Loucy (cell line): ENCODE measurements around the gene WBP1L.

Experiments
- H2AFZ ChIP-seq: fragments of 200-600 bp; sonication (generic); 2 replicates; pipeline ENCODE4 v1.6.0; 2016; ENCODE audit warnings: antibody characterized with exemption, mild to moderate bottlenecking, low read length, moderate library complexity
- H3F3A ChIP-seq: fragments of 200-600 bp; 2 replicates; pipeline ENCODE4 v1.6.0; 2016; ENCODE audit warnings: antibody characterized with exemption, low read depth, mild to moderate bottlenecking
- H3K27me3 ChIP-seq: fragments of 200-600 bp; sonication (generic); 2 replicates; pipeline ENCODE4 v1.6.1; 2014; ENCODE audit warnings: low read length, mild to moderate bottlenecking; ENCODE audit not compliant: insufficient read depth, poor library complexity, severe bottlenecking
- H3K36me3 ChIP-seq: fragments of 200-600 bp; sonication (generic); 2 replicates; pipeline ENCODE4 v1.6.1; 2016; ENCODE audit warnings: low read length; ENCODE audit not compliant: insufficient read depth
- H3K4me1 ChIP-seq: fragments of 200-600 bp; sonication (generic); 2 replicates; pipeline ENCODE4 v1.5.1; 2014; ENCODE audit warnings: low read length, mild to moderate bottlenecking; ENCODE audit not compliant: insufficient read depth, poor library complexity, severe bottlenecking
- H3K4me2 ChIP-seq: fragments of 200-600 bp; sonication (generic); 2 replicates; pipeline ENCODE4 v1.6.0; 2014; ENCODE audit warnings: antibody characterized with exemption, low read length, low read depth, mild to moderate bottlenecking; ENCODE audit not compliant: poor library complexity, severe bottlenecking
- H3K4me3 ChIP-seq: fragments of 200-600 bp; sonication (generic); 2 replicates; pipeline ENCODE4 v1.5.1; 2014; ENCODE audit warnings: low read length, mild to moderate bottlenecking, mixed read lengths; ENCODE audit not compliant: poor library complexity, severe bottlenecking
- H3K79me2 ChIP-seq: fragments of 200-600 bp; sonication (generic); 2 replicates; pipeline ENCODE4 v1.6.1; 2014; ENCODE audit warnings: low read length; ENCODE audit not compliant: insufficient read depth
- H3K9ac ChIP-seq: fragments of 200-600 bp; sonication (generic); 2 replicates; pipeline ENCODE4 v1.6.0; 2014; ENCODE audit warnings: mild to moderate bottlenecking, low read depth, low read length, moderate library complexity; ENCODE audit not compliant: poor library complexity, severe bottlenecking
- H3K9me2 ChIP-seq: fragments of 200-600 bp; sonication (generic); replicated peaks from 2 replicates; pipeline ENCODE4 v1.6.1; 2016; ENCODE audit warnings: low read depth, low read length, mixed read lengths
- H3K9me3 ChIP-seq: fragments of 200-600 bp; sonication (generic); 2 replicates; pipeline ENCODE4 v1.6.1; 2014; ENCODE audit warnings: mild to moderate bottlenecking, antibody characterized with exemption, low read length, low read depth; ENCODE audit not compliant: insufficient read depth
- H4K20me1 ChIP-seq: fragments of 200-600 bp; sonication (generic); 2 replicates; pipeline ENCODE4 v1.6.0; 2014; ENCODE audit warnings: antibody characterized with exemption, low read length, mild to moderate bottlenecking; ENCODE audit not compliant: insufficient read depth, poor library complexity, severe bottlenecking
- EZH2phosphoT487 ChIP-seq: fragments of 200-600 bp; IDR thresholded peaks from 2 replicates; pipeline ENCODE4 v1.6.1; 2018; ENCODE audit warnings: antibody characterized with exemption, mild to moderate bottlenecking, moderate library complexity, borderline replicate concordance
- TF ChIP-seq, protein P1 (sequence below): fragments of 200-600 bp; sonication (generic); conservative IDR thresholded peaks from 2 replicates; pipeline ENCODE4 v1.5.1; 2014; ENCODE audit warnings: mild to moderate bottlenecking, antibody characterized with exemption, low read length

Gene WBP1L

DNA sequence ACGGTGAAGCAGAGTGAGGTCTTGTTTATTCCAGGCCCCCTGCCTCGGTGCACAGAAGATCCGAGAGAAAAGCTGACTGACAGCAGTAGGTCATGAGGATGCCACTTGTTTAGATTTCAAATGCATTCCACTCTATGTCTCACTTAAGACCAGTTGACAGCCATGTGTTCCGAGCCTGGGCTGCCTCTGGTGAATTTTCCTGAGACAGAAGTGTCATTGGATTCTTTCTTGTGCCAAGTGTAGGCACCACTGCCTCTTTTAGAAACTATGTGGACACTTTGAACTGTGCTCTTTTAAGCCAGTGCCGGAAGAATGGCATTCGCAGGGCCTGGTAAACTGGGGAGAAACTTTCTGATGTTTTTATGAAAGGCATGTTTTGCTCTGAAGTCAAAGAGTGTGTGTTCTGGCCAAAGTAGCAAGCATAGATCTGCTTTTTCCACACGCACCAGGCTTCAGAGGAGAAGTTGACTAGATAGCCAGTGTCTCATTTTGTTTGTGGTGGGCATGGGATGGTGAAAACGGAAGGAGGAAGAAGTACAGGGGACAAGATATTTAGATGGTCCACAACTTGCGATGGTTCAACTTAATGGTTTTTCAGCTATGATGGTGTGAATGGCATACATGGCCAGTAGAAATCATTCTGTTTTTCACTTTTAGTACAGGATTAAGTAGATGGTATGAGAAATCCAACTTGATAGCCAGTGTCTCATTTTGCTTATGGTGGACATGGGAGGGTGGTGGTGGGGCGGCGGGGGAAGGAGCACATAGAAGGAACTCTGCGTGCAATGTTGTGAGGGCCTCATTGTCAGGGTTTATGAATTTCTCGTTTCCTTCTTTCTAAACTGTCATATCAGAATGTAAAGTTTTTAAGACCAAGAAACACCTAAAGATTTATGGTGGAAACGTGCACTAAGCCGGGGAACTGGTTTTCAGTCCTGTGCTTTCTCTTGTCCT, 52.0 kb downstream of the WBP1L start:
- H3K9ac ChIP-seq = no peak overlapping the region
- no peak overlapping the region for H2AFZ ChIP-seq

DNA sequence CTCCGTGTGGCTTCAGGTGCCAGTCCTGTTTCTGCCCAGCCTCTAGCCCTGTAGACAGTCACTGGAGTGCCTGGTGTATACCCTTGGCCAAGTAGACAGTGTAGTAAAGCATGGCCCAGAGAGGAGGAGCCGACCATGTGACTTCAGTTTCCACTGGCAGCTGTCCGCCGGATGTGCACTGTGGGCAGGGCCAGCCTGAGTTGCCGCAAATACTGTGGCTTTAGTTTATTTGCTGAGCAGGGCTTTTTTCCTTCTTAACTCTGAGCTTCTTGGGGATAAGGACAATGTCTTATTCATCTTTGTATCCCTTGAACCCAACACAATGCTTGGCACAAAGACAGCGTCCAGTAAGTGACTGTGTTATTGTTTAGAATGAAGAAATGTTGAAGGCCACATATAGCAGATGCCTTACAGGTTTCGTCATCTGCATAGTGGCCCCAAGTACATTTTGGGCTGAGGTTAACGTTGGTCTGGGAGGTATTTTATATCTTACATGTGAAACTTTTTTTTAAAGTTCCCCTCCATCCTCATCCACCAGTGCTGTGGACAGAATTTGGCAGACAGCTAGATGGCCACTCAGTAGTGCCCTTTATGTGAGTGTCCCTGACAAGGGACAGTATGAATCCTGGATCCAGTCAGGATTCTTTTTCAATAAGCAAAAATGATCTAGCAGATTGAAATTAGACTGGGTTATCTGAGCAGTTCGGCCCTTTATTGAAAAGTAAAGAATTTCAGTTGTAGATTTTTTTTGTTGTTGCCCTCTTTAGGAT, 52.8 kb downstream of the WBP1L start:
- Histone ChIP-seq H3K4me2 (peak overlapping the region; percentile 44), H3K9me3 (no peaks in the 10 kb centered on the region), H3K27me3 (no peaks in the 10 kb centered on the region), H3K4me3 (peak overlapping the region; percentile 5), H3F3A (no peaks in the 10 kb centered on the region), H3K36me3 (peaks cover 37% of the 10 kb centered on the region; the same call in 1 of the 2 replicates), H3K9ac (no peak overlapping the region), H4K20me1 (no peaks in the 10 kb centered on the region), H3K9me2 (no peaks in the 10 kb centered on the region), H2AFZ (no peak overlapping the region), H3K79me2 (peaks cover 9% of the 10 kb centered on the region; the same call in 1 of the 2 replicates), H3K4me1 (no peaks in the 10 kb centered on the region)
- TF ChIP-seq EZH2phosphoT487 = no peak
- TF ChIP-seq, protein P1, sequence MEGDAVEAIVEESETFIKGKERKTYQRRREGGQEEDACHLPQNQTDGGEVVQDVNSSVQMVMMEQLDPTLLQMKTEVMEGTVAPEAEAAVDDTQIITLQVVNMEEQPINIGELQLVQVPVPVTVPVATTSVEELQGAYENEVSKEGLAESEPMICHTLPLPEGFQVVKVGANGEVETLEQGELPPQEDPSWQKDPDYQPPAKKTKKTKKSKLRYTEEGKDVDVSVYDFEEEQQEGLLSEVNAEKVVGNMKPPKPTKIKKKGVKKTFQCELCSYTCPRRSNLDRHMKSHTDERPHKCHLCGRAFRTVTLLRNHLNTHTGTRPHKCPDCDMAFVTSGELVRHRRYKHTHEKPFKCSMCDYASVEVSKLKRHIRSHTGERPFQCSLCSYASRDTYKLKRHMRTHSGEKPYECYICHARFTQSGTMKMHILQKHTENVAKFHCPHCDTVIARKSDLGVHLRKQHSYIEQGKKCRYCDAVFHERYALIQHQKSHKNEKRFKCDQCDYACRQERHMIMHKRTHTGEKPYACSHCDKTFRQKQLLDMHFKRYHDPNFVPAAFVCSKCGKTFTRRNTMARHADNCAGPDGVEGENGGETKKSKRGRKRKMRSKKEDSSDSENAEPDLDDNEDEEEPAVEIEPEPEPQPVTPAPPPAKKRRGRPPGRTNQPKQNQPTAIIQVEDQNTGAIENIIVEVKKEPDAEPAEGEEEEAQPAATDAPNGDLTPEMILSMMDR = no peak

More for the DNA sequence above, 52.0 kb downstream of the WBP1L start:
- Histone ChIP-seq H3K4me3 (no peak overlapping the region), H4K20me1 (no peaks in the 10 kb centered on the region), H3K79me2 (peaks cover 9% of the 10 kb centered on the region; the same call in 1 of the 2 replicates), H3K9me3 (no peaks in the 10 kb centered on the region), H3F3A (no peaks in the 10 kb centered on the region), H3K36me3 (peaks cover 30% of the 10 kb centered on the region; the same call in 1 of the 2 replicates), H3K27me3 (no peaks in the 10 kb centered on the region), H3K9me2 (no peaks in the 10 kb centered on the region), H3K4me1 (no peaks in the 10 kb centered on the region), H3K4me2 (no peak overlapping the region)
- no peak for TF ChIP-seq EZH2phosphoT487

DNA sequence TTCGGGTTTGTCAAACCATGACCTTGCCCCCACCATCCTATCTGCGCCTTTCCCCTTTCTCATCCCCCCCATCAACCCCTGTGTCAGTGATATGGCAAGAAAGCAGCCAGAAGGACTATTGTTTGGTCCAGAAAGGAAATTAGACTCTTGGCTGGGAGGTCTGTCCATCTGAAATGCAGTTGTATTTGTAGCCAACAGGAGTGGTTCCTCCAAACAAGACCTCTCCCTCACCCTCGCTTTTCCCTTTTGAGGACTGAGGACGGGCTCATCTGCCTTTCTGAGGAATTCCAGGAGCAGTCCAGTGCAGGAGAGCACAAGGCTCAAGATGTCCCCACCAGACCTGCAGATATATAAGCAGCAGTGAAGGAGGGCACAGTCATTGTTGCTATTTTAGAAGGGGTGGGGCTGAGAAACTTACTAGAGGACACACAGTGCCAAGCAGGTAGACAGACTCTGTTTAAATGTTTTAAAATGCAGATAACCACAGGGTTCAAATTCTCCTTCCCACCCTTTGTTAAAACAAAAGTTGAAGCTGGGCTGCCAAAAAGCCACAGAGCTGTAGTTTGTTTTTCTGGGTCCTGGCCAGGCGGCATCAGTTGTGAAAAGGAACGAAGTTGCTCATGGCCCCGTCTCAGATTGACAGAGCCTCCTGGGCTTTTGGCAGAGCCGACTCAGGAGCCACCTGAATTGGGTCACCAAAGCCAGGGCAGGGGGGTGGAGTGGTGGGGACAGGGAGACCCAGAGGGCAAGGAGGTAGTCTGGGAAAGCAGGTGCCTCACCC, 56.1 kb downstream of the WBP1L start:
- H3K9ac ChIP-seq = no peak overlapping the region
- no peaks in the 10 kb centered on the region for H3K9me3 ChIP-seq
- no peak overlapping the region for H2AFZ ChIP-seq
- H3F3A ChIP-seq = no peaks in the 10 kb centered on the region
- H3K4me1 ChIP-seq = peaks cover 4% of the 10 kb centered on the region
- no peak overlapping the region for H3K4me2 ChIP-seq
- H3K27me3 ChIP-seq = no peaks in the 10 kb centered on the region
- no peaks in the 10 kb centered on the region for H3K9me2 ChIP-seq
- no peaks in the 10 kb centered on the region for H4K20me1 ChIP-seq
- H3K79me2 ChIP-seq = peaks cover 9% of the 10 kb centered on the region; the same call in 1 of the 2 replicates
- no peak overlapping the region for H3K4me3 ChIP-seq
- H3K36me3 ChIP-seq = peaks cover 47% of the 10 kb centered on the region; the same call in 1 of the 2 replicates
- TF ChIP-seq EZH2phosphoT487 = no peak
- TF ChIP-seq, protein P1 = no peak
